GM10847 (cell line): ENCODE results near the gene SESN3.

ENCODE experiments used
- POLR2A ChIP-seq: IDR thresholded peaks from 2 replicates; pipeline ENCODE4 v1.6.1; 2011; ENCODE audit not compliant: insufficient read length; ENCODE audit errors: extremely low read depth

The SESN3 gene

DNA sequence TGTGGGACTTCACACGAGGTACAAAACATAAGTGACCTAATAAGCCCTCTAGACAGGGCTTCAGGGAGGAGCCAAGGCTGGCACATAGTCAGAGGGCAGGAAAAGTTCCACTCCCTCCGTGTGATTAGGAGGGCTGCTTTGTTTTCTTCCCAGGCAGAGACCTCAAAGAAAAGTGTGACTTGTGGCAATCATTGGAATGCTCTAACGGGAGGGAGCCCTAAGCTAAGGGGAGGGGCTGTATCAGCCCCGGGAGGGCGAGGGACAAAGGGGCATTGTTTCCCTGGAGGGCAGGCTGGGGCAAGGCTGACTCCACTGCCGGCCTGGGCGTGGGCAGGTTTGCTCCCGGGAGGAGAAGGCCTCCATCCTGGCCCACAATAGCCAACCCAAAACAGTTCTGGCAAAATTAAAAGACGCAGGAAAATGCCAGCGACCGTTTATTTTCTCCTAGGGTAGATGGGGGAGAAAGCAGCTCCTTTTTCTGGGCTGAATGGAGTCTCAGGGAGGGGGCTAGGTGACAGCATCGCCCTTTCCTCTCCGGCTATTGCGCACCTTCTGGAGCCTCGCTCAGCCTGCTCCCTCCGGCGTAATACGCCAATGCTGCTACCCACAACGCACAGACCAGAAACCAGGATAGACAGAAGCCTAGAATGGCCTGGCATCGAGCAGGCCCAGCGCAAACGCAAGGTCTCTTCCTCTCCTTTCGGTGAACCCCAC, 81.2 kb downstream of the SESN3 start:
- TF ChIP-seq POLR2A, result no peak

DNA sequence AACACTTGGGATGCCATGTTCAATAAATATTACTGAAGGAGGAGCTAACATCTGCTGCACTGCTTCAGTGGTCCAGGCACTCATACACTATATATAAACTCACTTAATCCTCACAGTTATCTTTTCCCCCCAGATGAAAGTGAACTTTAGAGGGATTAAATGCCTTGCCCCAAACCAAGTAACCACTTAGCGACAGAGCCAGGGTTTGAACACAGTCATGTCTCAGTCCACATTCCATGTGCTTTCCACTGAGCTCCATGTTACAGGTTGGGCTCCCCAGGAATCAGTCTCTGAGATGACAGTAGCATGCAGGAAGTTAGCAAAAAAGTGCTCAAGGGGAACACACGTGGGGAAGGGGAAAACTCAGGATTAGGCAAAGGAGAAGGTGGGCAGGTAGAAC, 82.1 kb downstream of the SESN3 start:
- no peak for TF ChIP-seq POLR2A

DNA sequence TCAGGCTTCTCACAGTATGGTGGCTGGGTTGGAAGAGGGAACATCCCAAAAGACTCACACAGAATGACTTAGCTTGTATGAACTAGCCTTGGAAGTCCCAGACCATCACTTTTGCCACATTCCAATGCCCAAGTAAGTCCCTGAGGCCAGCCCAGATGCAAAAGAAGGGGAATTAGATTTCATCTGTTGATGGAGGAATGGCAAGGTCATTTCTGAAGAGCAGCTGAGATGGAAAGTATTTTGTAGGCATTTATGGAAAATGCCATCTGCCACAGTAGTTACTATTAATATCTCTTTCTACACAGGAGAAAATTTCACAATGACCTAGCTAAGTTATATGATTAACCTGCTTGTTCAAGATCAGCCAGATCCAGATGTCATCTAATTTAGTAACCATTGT, 82.6 kb downstream of the SESN3 start:
- TF ChIP-seq POLR2A, result no peak

DNA sequence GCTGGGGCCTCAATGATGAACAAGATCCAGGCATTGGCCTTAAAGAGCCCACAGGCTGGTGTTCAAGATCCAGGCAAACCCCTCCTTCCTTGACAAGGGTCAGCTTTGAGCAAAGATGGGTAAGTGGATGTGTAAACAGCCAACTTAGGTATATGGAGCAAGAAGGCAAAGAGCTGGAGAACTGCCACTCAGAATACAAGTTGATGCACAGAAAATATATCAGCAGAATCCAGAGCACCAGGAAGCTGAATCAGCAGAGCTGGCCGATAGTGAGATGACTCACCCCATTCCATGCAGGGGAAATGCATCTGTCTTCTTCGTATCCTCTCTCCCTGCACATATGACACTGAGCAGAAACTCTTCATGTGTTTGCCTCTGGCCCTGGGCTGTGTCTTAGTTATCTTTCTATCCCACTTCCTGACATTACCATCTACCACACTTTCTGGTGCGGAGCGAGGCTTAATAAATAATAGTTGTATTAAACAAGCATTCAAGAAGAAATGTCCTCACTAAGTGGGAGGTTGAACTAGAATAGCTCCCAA, 83.6 kb downstream of the SESN3 start:
- TF ChIP-seq POLR2A, result no peak

DNA sequence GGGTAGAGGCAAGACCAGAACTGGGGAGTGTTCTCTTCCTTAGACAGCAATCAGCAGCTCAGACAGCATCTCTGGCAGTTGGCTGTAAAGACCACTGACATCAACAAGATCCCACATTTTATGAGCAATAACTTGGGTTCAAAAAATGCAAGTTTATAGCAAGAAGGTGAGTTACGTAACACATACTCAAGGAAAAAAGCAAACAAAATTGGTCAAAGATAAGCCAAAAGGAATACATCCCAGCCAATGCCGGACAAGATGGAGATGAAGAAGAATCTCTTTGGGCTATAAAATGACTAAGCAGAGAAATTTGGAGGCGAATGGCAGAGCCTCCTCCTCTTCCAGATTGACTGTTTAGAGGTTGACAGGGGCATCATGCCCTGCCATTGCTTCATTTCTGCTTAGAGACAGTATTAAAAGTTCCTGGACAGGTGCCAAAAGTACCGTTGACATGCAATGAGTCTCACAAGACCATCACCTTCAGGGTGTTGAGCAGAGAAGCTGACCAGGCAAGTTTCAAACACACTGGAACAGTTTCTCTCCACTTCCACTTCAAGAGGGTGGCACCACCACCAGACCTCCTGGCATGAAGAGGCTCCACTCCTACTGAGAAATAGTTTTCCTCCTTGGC, 85.5 kb downstream of the SESN3 start:
- no peak for TF ChIP-seq POLR2A

DNA sequence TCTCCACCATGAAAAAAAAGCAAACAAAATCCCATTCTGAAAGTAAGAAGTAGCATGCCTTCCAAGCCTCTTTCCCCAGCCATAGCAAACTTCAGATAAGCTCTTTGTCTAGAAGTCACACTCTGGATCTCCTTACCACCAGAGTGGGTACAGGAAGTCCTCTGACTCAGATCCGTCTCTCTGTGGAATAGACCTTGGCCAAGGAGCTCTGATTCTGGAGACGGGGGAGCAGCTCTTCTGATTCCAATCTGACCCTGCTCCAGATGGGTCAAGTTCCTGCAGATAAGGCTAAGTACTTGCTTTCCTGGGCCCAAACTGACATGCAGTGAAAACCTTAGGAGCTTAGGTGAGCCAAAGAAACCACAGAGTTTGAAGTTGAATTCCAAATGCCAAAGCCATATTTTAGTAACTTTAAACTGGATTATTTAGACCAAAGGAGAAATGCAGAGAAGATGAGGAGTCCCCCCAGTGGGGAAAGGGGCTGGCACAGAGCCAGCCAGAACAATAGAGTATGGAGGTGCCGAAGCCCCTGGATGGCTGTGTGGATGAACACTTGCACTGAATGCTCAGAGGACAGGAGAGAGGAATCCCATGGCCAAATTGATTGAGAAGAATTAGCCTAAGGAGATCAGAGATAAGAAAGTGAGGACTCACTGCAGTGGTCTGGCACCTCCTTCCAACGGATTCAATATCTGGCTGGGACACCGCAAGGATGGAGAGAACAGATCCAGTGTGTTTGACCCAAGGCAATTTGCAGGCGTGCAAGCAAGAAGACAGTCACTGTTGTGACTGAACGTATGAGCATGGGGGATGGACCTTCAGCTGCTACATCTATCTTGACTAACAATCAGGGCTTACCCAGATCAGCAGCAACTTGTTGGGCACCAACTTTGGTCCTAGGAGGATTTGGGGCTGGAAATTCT, 86.4 kb downstream of the SESN3 start:
- no peak for TF ChIP-seq POLR2A

DNA sequence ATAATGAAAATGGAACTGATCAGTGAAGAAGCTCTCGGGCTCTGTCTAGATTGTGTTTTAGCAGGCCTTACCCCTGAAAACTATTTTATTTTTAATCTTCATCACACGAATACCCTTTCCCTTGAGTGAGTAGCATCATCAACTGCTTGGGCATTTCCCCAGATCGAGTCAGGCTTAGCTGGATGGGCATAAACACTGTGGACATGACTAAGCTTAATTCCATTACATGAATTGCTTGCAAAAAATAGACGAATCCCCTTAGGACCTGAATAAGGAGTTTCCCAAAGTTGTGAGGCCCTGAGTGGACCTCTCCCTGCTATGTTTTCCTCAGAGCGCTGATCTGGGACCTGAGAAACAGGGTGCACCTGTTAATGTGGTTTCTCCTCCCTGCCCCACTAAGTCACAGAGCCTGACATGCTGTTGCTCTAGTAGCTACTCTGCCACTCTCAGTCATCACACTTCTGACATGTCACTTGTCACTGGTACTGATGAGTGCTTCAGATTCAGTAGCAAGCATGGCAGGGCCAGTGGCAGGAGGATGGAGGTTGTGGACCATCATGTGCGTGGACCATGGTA, 87.8 kb downstream of the SESN3 start:
- no peak for TF ChIP-seq POLR2A

DNA sequence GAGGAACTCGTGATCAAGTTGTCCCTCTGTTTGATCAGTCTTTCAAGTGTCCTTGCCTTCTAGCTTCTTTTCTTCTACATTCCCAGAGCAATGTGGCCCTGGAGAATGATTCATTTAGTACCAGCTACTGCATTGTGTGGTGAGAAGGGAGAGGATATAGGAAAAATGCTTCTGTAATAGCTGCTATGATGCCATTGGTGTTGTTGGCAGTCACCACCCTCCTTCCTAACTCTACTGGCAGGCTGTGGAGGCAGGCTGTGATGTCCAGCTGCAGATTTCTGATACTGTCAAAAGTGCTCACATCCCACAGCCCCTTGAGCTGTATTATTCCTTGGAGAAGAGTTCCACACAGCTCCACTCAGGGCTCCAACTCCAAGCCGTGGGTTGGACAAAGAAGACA, 88.6 kb downstream of the SESN3 start:
- TF ChIP-seq POLR2A, result no peak

DNA sequence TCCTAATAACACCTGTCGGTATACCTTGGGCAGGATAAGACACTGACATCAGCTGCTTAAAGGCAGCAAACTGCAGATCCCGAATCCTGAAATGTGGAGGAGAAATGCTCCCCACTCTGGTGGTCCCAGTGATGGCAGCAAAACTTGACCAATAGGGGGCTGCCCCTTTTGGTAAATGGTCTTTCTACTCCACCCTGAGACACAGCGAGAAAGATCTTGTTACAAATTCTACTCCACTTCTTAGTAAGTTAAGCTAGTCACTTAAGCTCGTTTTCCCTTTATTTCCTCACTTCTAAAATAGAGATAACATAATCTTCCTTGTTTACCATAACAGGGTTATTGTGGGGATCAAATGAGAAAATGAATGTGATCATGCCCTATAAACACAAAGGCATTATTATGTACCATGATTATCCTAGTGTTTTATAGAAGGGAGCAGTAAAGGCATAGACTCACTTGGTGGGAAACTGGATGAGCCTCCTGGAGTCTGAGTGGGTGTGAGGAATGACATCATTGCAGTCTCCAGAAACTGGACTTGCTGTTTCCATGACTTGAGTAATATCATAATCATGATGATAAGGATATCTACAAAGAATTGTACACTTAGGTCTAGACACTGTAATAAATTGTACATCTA, 90.5 kb downstream of the SESN3 start:
- TF ChIP-seq POLR2A, result no peak

DNA sequence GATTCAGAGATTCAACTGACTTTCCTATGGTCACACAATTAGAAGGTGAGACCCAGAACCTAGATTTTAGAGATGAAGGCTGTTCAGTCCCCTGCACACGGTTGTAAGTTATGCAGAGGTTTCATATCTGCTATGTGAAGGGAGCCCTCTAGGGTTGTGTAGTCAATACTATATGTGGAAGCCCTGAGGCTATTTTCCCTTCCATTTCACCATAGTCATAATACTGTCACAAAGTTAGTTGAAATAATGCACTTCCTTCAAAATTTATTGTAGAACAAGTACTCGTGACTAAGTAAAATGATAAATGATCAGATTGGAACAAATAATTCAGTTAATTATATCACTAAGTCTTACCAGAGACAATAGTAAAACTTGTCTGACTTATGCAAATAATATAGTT, 92.6 kb downstream of the SESN3 start:
- no peak for TF ChIP-seq POLR2A

DNA sequence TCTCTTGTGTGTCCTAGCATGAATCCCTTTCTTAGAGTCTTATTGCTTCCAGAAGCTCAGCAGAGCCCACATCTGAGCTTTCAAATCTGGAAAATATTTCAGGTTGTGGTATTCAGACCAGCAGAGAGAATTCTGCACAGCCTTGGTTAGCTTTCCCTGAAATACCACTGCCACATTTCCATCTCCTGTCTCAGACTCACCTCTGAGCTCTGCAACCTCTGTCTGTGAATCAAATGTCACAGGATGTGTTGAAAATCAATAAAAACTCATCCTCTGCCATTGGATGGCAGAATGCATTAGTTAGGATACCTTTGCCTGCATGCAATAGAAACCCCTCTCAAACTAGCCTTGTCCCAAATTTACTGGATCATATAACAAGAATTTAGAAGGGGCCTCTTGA, 93.7 kb downstream of the SESN3 start:
- TF ChIP-seq POLR2A, result no peak

DNA sequence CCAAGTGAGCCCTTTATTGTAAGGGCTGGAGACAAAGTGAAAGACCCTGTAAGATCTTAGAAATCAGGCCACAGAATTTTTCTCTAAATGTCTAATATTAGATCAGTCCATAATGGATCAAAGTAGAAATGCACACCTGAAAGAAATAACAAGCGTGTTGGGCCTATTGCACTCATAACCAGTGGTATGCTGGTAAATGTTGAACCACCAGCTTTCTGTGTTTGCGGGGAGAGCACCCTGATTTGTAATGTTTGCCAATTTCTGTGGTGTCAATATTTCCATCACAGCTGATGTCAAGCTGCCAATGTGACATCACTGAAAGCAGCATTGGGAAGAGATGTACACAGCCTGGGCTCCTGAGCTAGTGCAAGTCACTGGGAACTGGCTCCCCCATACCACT, 95.1 kb downstream of the SESN3 start:
- no peak for TF ChIP-seq POLR2A

DNA sequence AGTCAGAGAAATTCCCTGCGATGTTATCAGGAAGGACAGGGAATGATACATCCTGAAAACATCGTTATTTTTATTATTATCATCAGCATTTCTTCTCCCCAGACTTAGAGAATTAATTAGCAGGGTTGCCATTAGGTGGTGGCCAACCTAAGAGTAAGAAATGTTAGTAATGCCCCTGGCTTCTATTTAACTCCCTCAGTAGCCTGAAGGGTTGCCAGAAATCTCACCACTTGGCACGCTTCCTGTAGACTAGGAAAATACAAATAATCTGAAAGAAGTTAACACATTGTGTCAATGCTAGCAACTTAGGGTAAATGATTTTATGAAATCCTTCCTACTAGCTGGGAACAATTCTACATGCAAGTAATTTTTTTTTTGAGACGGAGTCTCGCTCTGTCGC, 95.8 kb downstream of the SESN3 start:
- no peak for TF ChIP-seq POLR2A

DNA sequence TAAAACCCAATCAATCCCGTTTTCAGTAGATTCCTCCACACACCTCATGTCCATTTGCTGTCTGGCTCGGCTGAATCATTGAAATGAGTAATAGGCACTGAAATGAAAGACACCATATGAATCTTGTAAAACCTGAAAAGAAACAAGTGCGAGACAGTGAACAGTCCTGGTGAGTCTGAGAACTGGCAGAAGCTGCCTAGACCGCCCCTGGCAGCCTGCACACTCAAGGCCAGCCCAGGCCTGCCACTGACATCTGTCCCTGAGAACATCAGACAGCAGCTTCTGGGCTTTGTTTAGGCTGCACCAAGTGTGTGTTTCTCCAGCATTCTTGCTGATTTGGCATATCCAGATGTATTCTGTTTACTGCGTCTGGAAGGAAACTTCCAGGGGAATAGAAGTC, 96.5 kb downstream of the SESN3 start:
- TF ChIP-seq POLR2A, result no peak

DNA sequence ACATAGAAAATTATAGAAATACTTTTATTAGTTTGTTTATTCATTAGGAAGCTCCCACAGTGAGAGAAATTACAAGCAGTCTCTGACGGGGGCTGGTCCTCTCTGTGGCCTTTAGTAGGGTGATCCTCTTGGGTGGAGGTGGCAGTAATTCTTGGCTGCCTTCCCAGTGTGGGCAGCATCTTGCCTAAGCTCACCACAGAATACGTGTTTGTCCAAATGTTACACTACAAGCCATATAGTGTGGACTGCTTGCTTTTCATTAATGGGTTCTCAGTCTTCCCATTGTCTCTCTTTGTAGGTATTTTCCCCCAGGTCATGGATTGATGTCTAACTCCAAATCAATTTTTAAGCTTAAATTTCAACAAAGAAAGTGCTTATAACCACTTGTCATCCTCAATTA, 98.0 kb downstream of the SESN3 start:
- no peak for TF ChIP-seq POLR2A
